Measurements from ENCODE around the gene RIC3. TPM values are rescaled to one million over a fixed set of nuclear protein-coding genes. Genes with fewer than 3 reads are reported as not detected.
"Not testable (repeated sequence)": the region's sequence is repeated elsewhere in the genome, so short reads cannot be mapped to it uniquely, and the experiment has no call there.

Gene RIC3
- total and polyA plus RNA-seq, 5 donors from 2014 or later, result 1.5 to 23.8 (median 3.1) TPM

DNA sequence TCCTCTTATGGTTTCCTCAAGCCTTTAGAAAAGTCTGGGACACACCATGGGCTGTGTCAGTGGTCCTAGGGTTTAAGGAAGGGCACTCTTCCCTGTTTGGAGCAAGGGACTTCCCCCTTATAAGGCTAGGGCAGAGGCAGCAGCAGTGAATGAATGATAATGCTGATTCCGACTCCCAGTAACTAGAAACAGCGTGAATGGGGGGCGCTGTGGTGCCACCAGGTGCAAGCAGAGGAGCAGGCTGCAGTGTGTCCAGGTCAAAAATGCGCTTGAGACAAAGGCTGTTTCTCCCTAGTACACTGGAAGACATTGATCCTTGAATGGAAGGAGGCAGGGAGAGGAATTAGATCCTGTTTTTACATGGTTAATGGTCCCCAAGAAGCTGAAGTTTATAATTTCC lies 11.6 kb upstream of the RIC3 start:
- H3K27me3 Mint-ChIP-seq, result peaks cover 14% of the 10 kb centered on the region
- Histone ChIP-seq H3K27ac (ENCODE audit: insufficient read depth, low read length, poor library complexity, severe bottlenecking) (no peak overlapping the region), H3K9me3 (ENCODE audit: control insufficient read depth in 2 of 2, low read length in 2 of 2) (peaks cover 0 to 2% of the 10 kb centered on the region in 2 experiments), H3K4me3 (ENCODE audit: low read depth, low read length) (no peak overlapping the region), H3K4me1 (ENCODE audit: control insufficient read depth, insufficient read depth, low read length, poor library complexity, severe bottlenecking) (no peaks in the 10 kb centered on the region), H3K36me3 (ENCODE audit: control insufficient read depth, insufficient read depth, low read length) (no peaks in the 10 kb centered on the region), H3K27me3 (ENCODE audit: control insufficient read depth, insufficient read depth, low read length) (peaks cover 4% of the 10 kb centered on the region)
- DNase-seq (no peak), ATAC-seq (ENCODE audit: low read depth in 2 of 2) (no peak)
- no peaks in the 10 kb centered on the region for H3K4me1 Mint-ChIP-seq
- H3K9me3 Mint-ChIP-seq, result peaks cover 0 to 2% (median 0%) of the 10 kb centered on the region in 7 donors
- no peaks in the 10 kb centered on the region for H3K36me3 Mint-ChIP-seq
- H3K4me3 Mint-ChIP-seq, result no peak overlapping the region
- no peak overlapping the region for H3K27ac Mint-ChIP-seq

DNA sequence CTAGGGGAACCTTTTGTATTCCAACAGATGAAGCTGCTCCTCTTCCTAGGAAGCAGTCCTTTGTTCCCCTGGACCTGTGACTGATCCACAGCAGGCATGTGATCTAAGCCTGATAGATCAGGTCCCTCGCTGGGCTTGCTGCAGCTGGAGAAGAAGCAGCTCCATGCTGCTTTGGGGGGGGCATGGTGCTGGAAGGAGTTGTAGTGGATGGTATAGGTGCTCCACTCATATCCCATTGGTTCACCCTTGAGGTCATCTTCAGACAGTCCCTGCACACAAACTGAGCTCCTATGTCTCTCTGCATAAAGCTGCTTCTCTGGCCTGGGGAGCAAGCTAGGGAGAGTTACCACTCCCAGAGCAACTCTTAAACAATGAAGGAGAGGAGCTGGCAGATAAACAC lies 9.5 kb upstream of the RIC3 start:
- Histone ChIP-seq H3K36me3 (ENCODE audit: control insufficient read depth, insufficient read depth, low read length) (no peaks in the 10 kb centered on the region), H3K27me3 (ENCODE audit: control insufficient read depth, insufficient read depth, low read length) (no peaks in the 10 kb centered on the region), H3K9me3 (ENCODE audit: control insufficient read depth in 2 of 2, low read length in 2 of 2) (peaks cover 0 to 2% of the 10 kb centered on the region in 2 experiments), H3K4me1 (ENCODE audit: control insufficient read depth, insufficient read depth, low read length, poor library complexity, severe bottlenecking) (no peaks in the 10 kb centered on the region), H3K27ac (ENCODE audit: insufficient read depth, low read length, poor library complexity, severe bottlenecking) (no peak overlapping the region), H3K4me3 (ENCODE audit: low read depth, low read length) (no peak overlapping the region)
- no peak for DNase-seq
- H3K27ac Mint-ChIP-seq, result no peak overlapping the region
- H3K4me3 Mint-ChIP-seq, result no peak overlapping the region
- peaks cover 0 to 2% (median 0%) of the 10 kb centered on the region in 7 donors for H3K9me3 Mint-ChIP-seq
- no peaks in the 10 kb centered on the region for H3K36me3 Mint-ChIP-seq
- no peaks in the 10 kb centered on the region for H3K4me1 Mint-ChIP-seq
- peaks cover 14% of the 10 kb centered on the region for H3K27me3 Mint-ChIP-seq
- ATAC-seq (ENCODE audit: low read depth in 2 of 2), result no peak

DNA sequence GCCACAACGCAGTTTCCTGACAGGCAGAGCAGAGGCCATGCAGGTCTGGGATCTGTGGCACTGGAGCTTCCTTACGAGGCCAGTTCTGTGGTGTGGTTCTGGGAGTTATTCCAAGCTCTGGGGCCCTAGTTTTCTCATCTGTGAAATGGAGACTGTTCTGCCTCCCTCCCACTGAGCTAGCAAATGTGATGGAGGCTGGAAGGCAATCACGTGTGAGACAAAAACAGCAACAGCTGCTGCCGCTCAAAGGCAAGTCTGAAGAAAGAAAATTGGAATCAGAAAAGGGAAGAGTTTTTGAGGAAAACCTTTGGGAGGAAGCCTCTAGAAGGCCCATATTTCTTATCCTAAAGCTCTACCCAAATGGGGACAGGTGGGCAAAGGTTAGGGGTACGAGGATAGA lies 8.3 kb upstream of the RIC3 start:
- H3K27ac Mint-ChIP-seq, result no peak overlapping the region
- ATAC-seq (ENCODE audit: low read depth in 2 of 2), result no peak
- H3K4me3 Mint-ChIP-seq, result no peak overlapping the region

DNA sequence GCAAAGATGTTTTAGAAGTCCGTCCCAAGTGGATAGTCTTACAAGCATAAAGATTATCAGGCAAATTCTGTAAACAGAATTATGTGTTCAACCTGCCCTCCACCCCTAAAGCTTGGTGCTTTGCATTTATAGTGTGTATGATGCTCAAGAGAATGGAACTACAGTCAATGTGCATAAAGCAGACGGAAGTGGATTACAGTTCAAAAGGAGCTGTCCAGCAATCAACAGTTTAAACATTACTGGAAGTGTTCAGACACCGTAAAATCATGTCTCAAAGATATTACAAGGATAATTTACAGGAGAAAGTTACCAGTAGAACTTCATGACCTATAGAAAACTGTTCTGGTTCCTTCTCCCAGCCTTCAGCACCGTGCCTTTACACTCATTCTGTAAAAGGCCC lies 1.0 kb downstream of the RIC3 start:
- Histone ChIP-seq H3K27me3 (ENCODE audit: control insufficient read depth, insufficient read depth, low read length) (peaks cover 5% of the 10 kb centered on the region), H3K27ac (ENCODE audit: insufficient read depth, low read length, poor library complexity, severe bottlenecking) (no peak overlapping the region), H3K9me3 (ENCODE audit: control insufficient read depth in 2 of 2, low read length in 2 of 2) (no peaks in the 10 kb centered on the region), H3K4me3 (ENCODE audit: low read depth, low read length) (peak overlapping the region; percentile 87), H3K36me3 (ENCODE audit: control insufficient read depth, insufficient read depth, low read length) (no peaks in the 10 kb centered on the region), H3K4me1 (ENCODE audit: control insufficient read depth, insufficient read depth, low read length, poor library complexity, severe bottlenecking) (no peaks in the 10 kb centered on the region)
- Mint-ChIP-seq H3K4me1 (peaks cover 4 to 44% (median 35%) of the 10 kb centered on the region in 4 donors), H3K9me3 (peaks cover 0 to 4% (median 1%) of the 10 kb centered on the region in 7 donors), H3K27me3 (peaks cover 32% of the 10 kb centered on the region), H3K36me3 (no peaks in the 10 kb centered on the region), H3K27ac (peak overlapping the region in 1 of 3 donors; percentile 7), H3K4me3 (peak overlapping the region; percentile 81 to 96 (median 84))
- no peak for DNase-seq
- no peak for ATAC-seq (ENCODE audit: low read depth in 2 of 2)

More for the DNA sequence above, 8.3 kb upstream of the RIC3 start:
- Mint-ChIP-seq H3K9me3 (peaks cover 0 to 2% (median 0%) of the 10 kb centered on the region in 7 donors), H3K27me3 (peaks cover 18% of the 10 kb centered on the region), H3K4me1 (no peaks in the 10 kb centered on the region), H3K36me3 (no peaks in the 10 kb centered on the region)
- Histone ChIP-seq H3K4me3 (ENCODE audit: low read depth, low read length) (no peak overlapping the region), H3K27ac (ENCODE audit: insufficient read depth, low read length, poor library complexity, severe bottlenecking) (no peak overlapping the region), H3K9me3 (ENCODE audit: control insufficient read depth in 2 of 2, low read length in 2 of 2) (no peaks in the 10 kb centered on the region), H3K27me3 (ENCODE audit: control insufficient read depth, insufficient read depth, low read length) (no peaks in the 10 kb centered on the region), H3K36me3 (ENCODE audit: control insufficient read depth, insufficient read depth, low read length) (no peaks in the 10 kb centered on the region), H3K4me1 (ENCODE audit: control insufficient read depth, insufficient read depth, low read length, poor library complexity, severe bottlenecking) (no peaks in the 10 kb centered on the region)
- no peak for DNase-seq

DNA sequence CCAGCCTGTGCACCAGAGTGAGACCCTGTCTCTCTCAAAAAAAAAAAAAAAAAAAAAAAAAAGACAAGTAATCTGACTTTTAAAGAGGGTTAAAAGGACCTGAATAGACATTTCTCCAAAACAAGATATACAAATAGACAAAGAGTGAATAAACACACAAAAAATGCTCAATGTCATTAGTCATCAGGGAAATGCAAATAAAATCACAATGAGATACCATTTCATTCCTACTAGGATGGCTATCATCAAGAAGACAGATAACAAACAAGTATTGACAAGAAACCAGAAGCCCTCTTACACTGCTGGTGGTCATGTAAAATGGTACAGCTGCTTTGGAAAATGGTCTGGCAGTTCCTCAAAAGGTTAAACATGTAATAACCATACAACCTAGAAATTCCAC lies 4.1 kb downstream of the RIC3 start:
- ATAC-seq (ENCODE audit: low read depth in 2 of 2), result no peak
- DNase-seq, result no peak
- Mint-ChIP-seq H3K4me1 (peaks cover 4 to 44% (median 38%) of the 10 kb centered on the region in 4 donors), H3K36me3 (no peaks in the 10 kb centered on the region), H3K4me3 (peak overlapping the region in 1 of 4 donors; percentile 14), H3K9me3 (peaks cover 0 to 2% (median 1%) of the 10 kb centered on the region in 7 donors), H3K27ac (no peak overlapping the region), H3K27me3 (peaks cover 20% of the 10 kb centered on the region)
- Histone ChIP-seq H3K4me3 (ENCODE audit: low read depth, low read length) (no peak overlapping the region), H3K36me3 (ENCODE audit: control insufficient read depth, insufficient read depth, low read length) (no peaks in the 10 kb centered on the region), H3K9me3 (ENCODE audit: control insufficient read depth in 2 of 2, low read length in 2 of 2) (no peaks in the 10 kb centered on the region), H3K4me1 (ENCODE audit: control insufficient read depth, insufficient read depth, low read length, poor library complexity, severe bottlenecking) (no peaks in the 10 kb centered on the region), H3K27me3 (ENCODE audit: control insufficient read depth, insufficient read depth, low read length) (peaks cover 5% of the 10 kb centered on the region), H3K27ac (ENCODE audit: insufficient read depth, low read length, poor library complexity, severe bottlenecking) (no peak overlapping the region)

DNA sequence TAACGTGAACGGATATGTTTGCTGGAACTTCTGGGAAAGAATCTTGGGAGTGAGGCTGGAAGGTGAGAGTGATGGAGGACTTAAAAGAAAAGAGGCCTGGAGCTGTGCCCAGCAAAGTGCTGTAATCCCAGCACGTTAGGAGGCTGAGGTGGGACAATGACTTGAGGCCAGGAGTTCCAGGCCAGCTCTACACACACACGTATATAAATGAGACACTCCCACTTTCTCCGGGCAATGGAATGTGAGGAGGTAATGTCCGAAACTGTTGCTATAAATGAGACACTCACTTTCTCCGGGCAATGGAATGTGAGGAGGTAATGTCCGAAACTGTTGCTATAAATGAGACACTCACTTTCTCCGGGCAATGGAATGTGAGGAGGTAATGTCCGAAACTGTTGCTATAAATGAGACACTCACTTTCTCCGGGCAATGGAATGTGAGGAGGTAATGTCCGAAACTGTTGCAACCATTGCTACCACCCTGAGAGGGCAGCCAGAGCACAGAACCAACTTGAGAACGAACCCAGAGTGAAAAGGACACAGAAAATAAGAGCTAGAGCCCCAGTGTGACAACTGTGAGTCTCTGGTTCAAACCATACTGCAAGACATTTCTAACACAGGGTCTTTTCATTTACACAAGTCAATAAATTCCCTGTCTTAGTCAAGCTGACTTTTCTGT lies 7.1 kb downstream of the RIC3 start:
- H3K4me1 Mint-ChIP-seq, result peaks cover 9 to 31% (median 23%) of the 10 kb centered on the region in 4 donors
- not testable (repeated sequence) for H3K27ac ChIP-seq (ENCODE audit: insufficient read depth, low read length, poor library complexity, severe bottlenecking); DNase-seq; H3K36me3 ChIP-seq (ENCODE audit: control insufficient read depth, insufficient read depth, low read length); H3K27me3 ChIP-seq (ENCODE audit: control insufficient read depth, insufficient read depth, low read length); H3K4me3 Mint-ChIP-seq; H3K4me3 ChIP-seq (ENCODE audit: low read depth, low read length); H3K27me3 Mint-ChIP-seq; H3K4me1 ChIP-seq (ENCODE audit: control insufficient read depth, insufficient read depth, low read length, poor library complexity, severe bottlenecking); H3K9me3 Mint-ChIP-seq; H3K9me3 ChIP-seq (ENCODE audit: control insufficient read depth in 2 of 2, low read length in 2 of 2); H3K27ac Mint-ChIP-seq; H3K36me3 Mint-ChIP-seq; ATAC-seq (ENCODE audit: low read depth in 2 of 2)

DNA sequence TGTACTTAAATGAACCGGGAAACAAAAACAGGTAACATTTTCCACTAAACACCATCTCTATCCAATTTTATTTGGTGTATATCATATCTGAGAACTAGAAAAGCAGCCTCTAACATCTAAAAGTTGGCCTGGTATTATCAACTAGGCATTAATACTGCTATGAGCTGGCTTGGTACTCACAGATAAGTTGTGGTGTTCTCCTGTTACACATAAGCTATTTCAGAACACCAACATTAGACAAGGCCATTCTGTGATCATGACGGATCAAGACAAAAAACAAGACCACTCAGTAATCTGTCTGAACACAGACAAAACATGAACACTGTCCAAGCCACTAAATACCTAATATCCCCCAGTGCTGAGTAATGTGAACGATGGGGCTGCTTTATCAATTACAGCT lies 11.9 kb downstream of the RIC3 start:
- H3K27ac ChIP-seq (ENCODE audit: insufficient read depth, low read length, poor library complexity, severe bottlenecking), result no peak overlapping the region
- H3K27ac Mint-ChIP-seq, result no peak overlapping the region
- no peaks in the 10 kb centered on the region for H3K36me3 ChIP-seq (ENCODE audit: control insufficient read depth, insufficient read depth, low read length)
- ATAC-seq (ENCODE audit: low read depth in 2 of 2) (no peak), DNase-seq (no peak)
- H3K36me3 Mint-ChIP-seq, result peaks cover 4% of the 10 kb centered on the region
- H3K4me1 ChIP-seq (ENCODE audit: control insufficient read depth, insufficient read depth, low read length, poor library complexity, severe bottlenecking), result no peaks in the 10 kb centered on the region
- H3K4me3 ChIP-seq (ENCODE audit: low read depth, low read length), result no peak overlapping the region
- H3K4me3 Mint-ChIP-seq, result no peak overlapping the region
- peaks cover 5 to 21% (median 12%) of the 10 kb centered on the region in 4 donors for H3K4me1 Mint-ChIP-seq
- no peaks in the 10 kb centered on the region for H3K27me3 ChIP-seq (ENCODE audit: control insufficient read depth, insufficient read depth, low read length)
- no peaks in the 10 kb centered on the region for H3K27me3 Mint-ChIP-seq
- H3K9me3 ChIP-seq (ENCODE audit: control insufficient read depth in 2 of 2, low read length in 2 of 2), result no peaks in the 10 kb centered on the region
- H3K9me3 Mint-ChIP-seq, result peaks cover 0 to 1% (median 0%) of the 10 kb centered on the region in 7 donors

DNA sequence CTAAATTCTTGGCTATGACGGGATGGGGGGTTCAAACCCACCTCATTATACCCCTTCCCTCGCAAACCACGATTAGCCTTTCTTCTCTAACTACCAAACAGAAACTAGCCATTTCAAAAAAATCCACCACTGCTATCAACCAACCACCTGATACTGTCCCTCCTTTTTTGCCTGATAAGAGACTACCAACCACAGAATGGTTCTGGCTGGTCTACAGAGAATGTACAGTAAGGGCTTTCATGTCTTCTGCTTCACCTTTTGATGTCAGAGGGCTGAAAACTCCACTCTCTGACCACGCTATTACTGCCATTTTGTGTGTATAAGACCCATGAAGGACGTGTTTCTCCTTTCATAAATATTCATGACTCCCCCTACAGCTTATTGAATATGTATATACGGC lies 19.1 kb downstream of the RIC3 start:
- Mint-ChIP-seq H3K4me3 (no peak overlapping the region), H3K27me3 (no peaks in the 10 kb centered on the region), H3K4me1 (peaks cover 0 to 7% (median 3%) of the 10 kb centered on the region in 4 donors), H3K9me3 (peaks cover 0 to 3% (median 1%) of the 10 kb centered on the region in 7 donors), H3K36me3 (peaks cover 6% of the 10 kb centered on the region), H3K27ac (no peak overlapping the region)
- Histone ChIP-seq H3K4me1 (ENCODE audit: control insufficient read depth, insufficient read depth, low read length, poor library complexity, severe bottlenecking) (no peaks in the 10 kb centered on the region), H3K36me3 (ENCODE audit: control insufficient read depth, insufficient read depth, low read length) (no peaks in the 10 kb centered on the region), H3K27me3 (ENCODE audit: control insufficient read depth, insufficient read depth, low read length) (no peaks in the 10 kb centered on the region), H3K27ac (ENCODE audit: insufficient read depth, low read length, poor library complexity, severe bottlenecking) (no peak overlapping the region), H3K4me3 (ENCODE audit: low read depth, low read length) (no peak overlapping the region), H3K9me3 (ENCODE audit: control insufficient read depth in 2 of 2, low read length in 2 of 2) (no peaks in the 10 kb centered on the region)
- DNase-seq, result no peak
- no peak for ATAC-seq (ENCODE audit: low read depth in 2 of 2)
